HG03060 (cell line): ENCODE measurements around the gene COX6A2.

Experiments used
- ATAC-seq: cut with Tn5 transposase; IDR thresholded peaks from one replicate; pipeline ENCODE4 v1.9.1; 2021; ENCODE audit warnings: low read depth, moderate number of reproducible peaks; ENCODE audit not compliant: unreplicated experiment

Gene COX6A2

GRCh38 chr16:31380201-31380600 lies 48.0 kb downstream of the COX6A2 start:
- ATAC-seq = no peak
